Uterus (tissue), 4 donors: ENCODE results near the gene ITPRIPL2. TPM values are rescaled to one million over a fixed set of nuclear protein-coding genes. Genes with fewer than 3 reads are reported as not detected.
A peak's percentile ranks its signal among the peaks of the same experiment; 100 is the strongest.

Source experiments
- DNase-seq, 2 donors: peaks; one replicate each; pipeline ENCODE4 v3.0.0-alpha.2; 2019 to 2020
- H3K27ac ChIP-seq, 2 donors: fragments of 200-600 bp; sonication (generic); 1 replicate in 1 of 2; 2 replicates in 1 of 2; pipeline ENCODE4 v1.5.1; 2016 to 2018
- H3K27me3 ChIP-seq, 2 donors: fragments of 200-600 bp; sonication (generic); one replicate each; pipeline ENCODE4 v1.5.1; 2018 to 2019; ENCODE audit warnings: control low read depth in 1 of 2
- H3K36me3 ChIP-seq, 2 donors: fragments of 200-600 bp; sonication (generic); one replicate each; pipeline ENCODE4 v1.5.1; 2019; ENCODE audit warnings: control low read depth in 1 of 2
- H3K4me1 ChIP-seq, 2 donors: fragments of 200-600 bp; sonication (generic); one replicate each; pipeline ENCODE4 v1.5.1; 2018 to 2019; ENCODE audit warnings: control low read depth in 1 of 2
- H3K4me3 ChIP-seq, 2 donors: fragments of 200-600 bp; sonication (generic); 1 replicate in 1 of 2; 2 replicates in 1 of 2; pipeline ENCODE4 v1.5.1; 2018 to 2019; ENCODE audit warnings: mild to moderate bottlenecking in 1 of 2
- H3K9me3 ChIP-seq, 2 donors: fragments of 200-600 bp; sonication (generic); one replicate each; pipeline ENCODE4 v1.5.1; 2019; ENCODE audit warnings: control low read depth in 1 of 2
- POLR2A ChIP-seq, 2 donors: fragments of 450-650 bp; IDR thresholded peaks; one replicate each; pipeline ENCODE4 v1.6.1; 2016; ENCODE audit warnings: antibody characterized with exemption in 2 of 2, mild to moderate bottlenecking in 1 of 2, moderate library complexity in 1 of 2
- intact Hi-C: fragments of 100-400 bp; cut with DNase I; formaldehyde crosslinking; loops from one replicate; pipeline ENCODE4 v1.15.1; 2023; ENCODE audit warnings: low total_unique reads
- total RNA-seq, 4 donors: library from RNA; depleted of rRNA in 3 of 4; stranded (reverse); fragments of >200 nt in 3 of 4; gene quantifications; one replicate each; pipeline versions ENCODE4 v1.1.0 to v1.2.4, GENCODE V29; 2014 to 2023
- TF ChIP-seq, protein P1 (sequence below), 4 experiments: fragments of 200-600 bp in 2 of 4; fragments of 450-650 bp in 2 of 4; sonication (generic) in 2 of 4; IDR thresholded peaks; one replicate each; pipeline ENCODE4 v1.5.1; 2016 to 2019; ENCODE audit warnings: antibody characterized with exemption in 4 of 4, mild to moderate bottlenecking in 2 of 4, moderate library complexity in 1 of 4
- donor health status: DM: yes; HTN: yes; CAD: no.

ITPRIPL2 gene
- total RNA-seq, 4 donors from 2014 or later, result 17.9 to 74.1 (median 43.7) TPM

DNA sequence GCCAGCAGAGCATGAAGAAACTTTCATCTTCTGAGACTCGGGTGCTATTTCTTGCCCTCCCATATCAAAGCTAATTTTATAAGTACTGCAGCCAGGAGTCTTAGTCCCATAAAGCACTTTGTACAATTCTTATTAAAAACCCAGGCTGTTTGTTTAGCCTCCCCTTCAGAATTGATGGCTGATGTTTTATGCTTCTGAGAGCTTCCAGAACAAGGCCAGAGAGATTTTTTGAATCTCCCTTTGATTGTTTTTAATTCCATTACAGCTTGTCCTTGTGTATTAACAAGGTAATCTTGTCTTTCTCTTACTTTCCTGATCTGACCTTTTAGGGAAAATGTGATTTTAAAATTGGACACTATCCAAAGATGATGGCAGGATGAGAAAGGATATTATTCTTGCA lies 30.1 kb upstream of the ITPRIPL2 start:
- Histone ChIP-seq H3K27ac (no peak overlapping the region), H3K27me3 (no peaks in the 10 kb centered on the region), H3K36me3 (no peaks in the 10 kb centered on the region), H3K4me1 (no peaks in the 10 kb centered on the region), H3K4me3 (no peak overlapping the region), H3K9me3 (no peaks in the 10 kb centered on the region)
- DNase-seq, result no peak
- no peak for TF ChIP-seq POLR2A (IDR thresholded peaks at IDR 0.05)
- TF ChIP-seq, protein P1, sequence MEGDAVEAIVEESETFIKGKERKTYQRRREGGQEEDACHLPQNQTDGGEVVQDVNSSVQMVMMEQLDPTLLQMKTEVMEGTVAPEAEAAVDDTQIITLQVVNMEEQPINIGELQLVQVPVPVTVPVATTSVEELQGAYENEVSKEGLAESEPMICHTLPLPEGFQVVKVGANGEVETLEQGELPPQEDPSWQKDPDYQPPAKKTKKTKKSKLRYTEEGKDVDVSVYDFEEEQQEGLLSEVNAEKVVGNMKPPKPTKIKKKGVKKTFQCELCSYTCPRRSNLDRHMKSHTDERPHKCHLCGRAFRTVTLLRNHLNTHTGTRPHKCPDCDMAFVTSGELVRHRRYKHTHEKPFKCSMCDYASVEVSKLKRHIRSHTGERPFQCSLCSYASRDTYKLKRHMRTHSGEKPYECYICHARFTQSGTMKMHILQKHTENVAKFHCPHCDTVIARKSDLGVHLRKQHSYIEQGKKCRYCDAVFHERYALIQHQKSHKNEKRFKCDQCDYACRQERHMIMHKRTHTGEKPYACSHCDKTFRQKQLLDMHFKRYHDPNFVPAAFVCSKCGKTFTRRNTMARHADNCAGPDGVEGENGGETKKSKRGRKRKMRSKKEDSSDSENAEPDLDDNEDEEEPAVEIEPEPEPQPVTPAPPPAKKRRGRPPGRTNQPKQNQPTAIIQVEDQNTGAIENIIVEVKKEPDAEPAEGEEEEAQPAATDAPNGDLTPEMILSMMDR (IDR thresholded peaks at IDR 0.05), result no peak
- intact Hi-C loops, result loop anchor here (5.0 to 10.0 kb wide), 2 partner anchors 91 to 299 kb away; no protein-coding TSS in a partner anchor

DNA sequence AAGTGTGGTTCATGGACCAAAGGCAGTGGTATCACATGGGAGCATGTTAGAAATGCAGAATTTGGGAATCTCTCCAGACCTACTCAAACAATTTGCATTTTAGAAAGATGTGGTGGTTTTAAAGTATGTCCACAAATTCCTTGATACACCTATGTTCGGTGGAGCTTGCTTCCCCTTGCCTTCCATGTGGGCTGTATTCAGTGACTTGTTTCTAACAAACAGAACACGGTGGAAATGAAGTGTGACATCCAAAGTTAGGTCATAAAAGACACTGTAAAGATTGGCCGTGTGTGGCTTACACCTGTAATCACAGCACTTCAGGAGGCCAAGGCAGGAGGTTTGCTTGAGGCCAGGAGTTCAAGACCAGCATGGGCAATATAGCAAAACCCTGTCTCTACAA lies 29.6 kb upstream of the ITPRIPL2 start:
- Histone ChIP-seq H3K27ac (no peak overlapping the region), H3K9me3 (no peaks in the 10 kb centered on the region), H3K27me3 (no peaks in the 10 kb centered on the region), H3K4me1 (no peaks in the 10 kb centered on the region), H3K36me3 (no peaks in the 10 kb centered on the region), H3K4me3 (no peak overlapping the region)
- TF ChIP-seq, protein P1 (IDR thresholded peaks at IDR 0.05), result no peak
- no peak for TF ChIP-seq POLR2A (IDR thresholded peaks at IDR 0.05)
- intact Hi-C loops, result loop anchor here (5.0 to 10.0 kb wide), 2 partner anchors 91 to 298 kb away; no protein-coding TSS in a partner anchor
- DNase-seq, result no peak

DNA sequence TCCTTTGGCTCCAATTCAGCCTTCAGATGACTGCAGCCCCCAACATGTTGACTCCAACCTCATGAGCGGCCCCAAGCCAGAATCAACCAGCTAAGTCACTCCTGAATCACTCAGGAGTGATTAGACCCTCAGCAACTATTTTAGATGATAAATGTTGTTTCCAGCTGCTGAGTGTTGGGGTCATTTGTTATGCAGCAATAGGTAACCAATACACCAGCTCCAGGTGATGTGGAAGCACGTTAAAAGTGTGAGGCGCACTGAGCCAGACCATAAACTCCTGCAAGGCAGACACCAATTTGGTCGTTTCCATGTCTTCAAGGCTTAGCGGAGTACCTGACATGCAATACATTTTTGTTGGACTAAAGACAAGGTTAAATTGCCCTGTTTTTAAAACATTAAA lies 28.9 kb upstream of the ITPRIPL2 start:
- DNase-seq, result no peak
- Histone ChIP-seq H3K4me1 (no peaks in the 10 kb centered on the region), H3K27ac (no peak overlapping the region), H3K9me3 (no peaks in the 10 kb centered on the region), H3K36me3 (no peaks in the 10 kb centered on the region), H3K27me3 (no peaks in the 10 kb centered on the region), H3K4me3 (no peak overlapping the region)
- intact Hi-C loops, result loop anchor here (5.0 to 10.0 kb wide), 3 partner anchors 90 to 297 kb away; no protein-coding TSS in a partner anchor
- TF ChIP-seq POLR2A (IDR thresholded peaks at IDR 0.05), result no peak
- TF ChIP-seq, protein P1 (IDR thresholded peaks at IDR 0.05), result no peak

DNA sequence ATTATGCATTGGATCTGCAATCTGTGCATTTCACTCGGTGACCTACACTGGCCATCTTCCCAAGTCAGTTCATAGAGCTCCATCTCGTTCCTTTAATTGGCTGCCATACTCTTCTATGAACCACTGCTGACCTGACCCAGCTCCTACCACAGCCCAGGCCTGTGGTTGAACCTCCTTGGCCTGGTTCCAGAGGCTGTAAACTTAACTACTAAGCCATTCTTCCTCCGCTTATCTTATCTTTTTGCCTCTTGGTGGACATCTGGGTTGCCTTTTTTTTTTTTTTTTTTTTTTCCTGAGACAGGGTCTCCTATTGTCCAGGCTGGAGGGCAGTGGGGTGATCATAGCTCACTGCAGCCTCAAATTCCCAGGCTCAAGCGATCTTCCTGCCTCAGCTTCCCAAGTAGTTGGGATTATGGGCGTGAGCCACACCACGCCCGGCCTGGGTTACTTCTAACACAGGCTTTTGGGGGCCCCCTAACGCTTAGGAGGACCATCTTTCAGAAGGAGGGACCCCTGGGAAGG lies 28.0 kb upstream of the ITPRIPL2 start:
- Histone ChIP-seq H3K36me3 (no peaks in the 10 kb centered on the region), H3K4me1 (no peaks in the 10 kb centered on the region), H3K27me3 (no peaks in the 10 kb centered on the region), H3K27ac (no peak overlapping the region), H3K9me3 (no peaks in the 10 kb centered on the region), H3K4me3 (no peak overlapping the region)
- no peak for TF ChIP-seq POLR2A (IDR thresholded peaks at IDR 0.05)
- TF ChIP-seq, protein P1 (IDR thresholded peaks at IDR 0.05), result no peak
- intact Hi-C loops, result loop anchor here (5.0 to 10.0 kb wide), 2 partner anchors 89 to 287 kb away; no protein-coding TSS in a partner anchor
- no peak for DNase-seq

DNA sequence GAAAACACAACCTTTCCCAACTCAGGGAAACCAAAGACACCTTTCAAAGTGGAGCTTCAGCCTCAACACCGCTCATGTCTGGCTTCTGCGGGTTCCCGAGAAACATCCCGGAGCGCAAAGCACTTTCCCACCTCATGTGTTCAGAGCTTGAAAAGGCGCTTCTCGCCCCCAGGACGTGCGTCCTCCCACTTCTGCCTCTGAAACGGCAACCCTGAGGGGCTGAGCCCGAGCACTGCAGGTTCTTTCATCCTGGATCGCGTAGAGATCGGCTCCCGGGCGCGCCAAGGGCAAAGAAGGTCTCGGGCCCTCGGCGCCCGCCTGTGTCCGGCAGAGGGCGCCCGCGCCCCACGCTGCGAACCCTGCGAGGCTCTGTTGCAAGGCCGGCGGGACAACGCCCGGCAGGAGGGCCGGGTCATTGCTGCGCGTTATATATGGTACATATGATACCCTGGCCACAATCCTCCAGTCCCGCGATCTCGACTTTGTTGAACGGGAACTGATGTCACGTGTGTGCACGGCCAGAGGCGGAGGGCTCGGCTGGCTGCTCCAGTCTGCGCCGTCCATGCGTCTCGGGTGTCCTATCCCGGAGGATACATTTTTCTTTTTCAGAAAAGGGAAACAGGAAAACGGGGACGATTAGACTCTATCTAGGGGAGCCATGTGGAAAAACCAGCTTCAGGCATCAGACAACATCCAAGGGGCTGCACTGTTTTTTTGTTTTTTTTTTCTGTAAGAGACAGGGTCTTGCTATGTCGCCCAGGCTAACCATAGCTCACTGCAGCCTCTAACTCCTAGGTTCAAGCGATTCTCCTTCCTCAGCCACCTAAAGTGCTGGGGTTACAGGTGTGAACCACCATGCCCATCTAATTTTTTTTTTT lies 27.2 kb upstream of the ITPRIPL2 start:
- Histone ChIP-seq H3K27ac (no peak overlapping the region), H3K4me1 (no peaks in the 10 kb centered on the region), H3K27me3 (no peaks in the 10 kb centered on the region), H3K9me3 (no peaks in the 10 kb centered on the region), H3K4me3 (peak overlapping the region; percentile 7 to 36), H3K36me3 (no peaks in the 10 kb centered on the region)
- intact Hi-C loops, result loop anchor here (5.0 to 10.0 kb wide), 2 partner anchors 88 to 286 kb away; no protein-coding TSS in a partner anchor
- TF ChIP-seq POLR2A (IDR thresholded peaks at IDR 0.05), result no peak
- TF ChIP-seq, protein P1 (IDR thresholded peaks at IDR 0.05), result peak; percentile 97 to 100 (median 98)
- DNase-seq, result peak; percentile 73 to 83
